Measurements from ENCODE around the gene KLF5.

Gene KLF5

GRCh38 chr13:73110814-73111213, 52.0 kb downstream of the KLF5 start:
- H3K27ac ChIP-seq (ENCODE audit: low read length) = no peak overlapping the region
- no peaks in the 10 kb centered on the region for H3K36me3 ChIP-seq (replicated peaks; ENCODE audit: insufficient read depth, low read length)
- H3K4me1 ChIP-seq (ENCODE audit: low read length) = no peaks in the 10 kb centered on the region
- no peak overlapping the region for H3K9ac ChIP-seq (ENCODE audit: low read length)
- no peaks in the 10 kb centered on the region for H3K9me3 ChIP-seq (replicated peaks; ENCODE audit: insufficient read depth, low read length)
- no peaks in the 10 kb centered on the region for H3K27me3 ChIP-seq (replicated peaks; ENCODE audit: insufficient read depth, low read length)
- no peaks in the 10 kb centered on the region for H3K79me2 ChIP-seq (ENCODE audit: low read length)
- H4K20me1 ChIP-seq (ENCODE audit: insufficient read depth, low read length) = no peaks in the 10 kb centered on the region
- no peak overlapping the region for H2AFZ ChIP-seq (ENCODE audit: low read length)
- TF ChIP-seq EZH2phosphoT487 (IDR thresholded peaks at IDR 0.05; ENCODE audit: low read length) (no peak), EZH2 (optimal IDR thresholded peaks at IDR 0.05; ENCODE audit: low read depth, low read length) (no peak)
- TF ChIP-seq, protein P1, sequence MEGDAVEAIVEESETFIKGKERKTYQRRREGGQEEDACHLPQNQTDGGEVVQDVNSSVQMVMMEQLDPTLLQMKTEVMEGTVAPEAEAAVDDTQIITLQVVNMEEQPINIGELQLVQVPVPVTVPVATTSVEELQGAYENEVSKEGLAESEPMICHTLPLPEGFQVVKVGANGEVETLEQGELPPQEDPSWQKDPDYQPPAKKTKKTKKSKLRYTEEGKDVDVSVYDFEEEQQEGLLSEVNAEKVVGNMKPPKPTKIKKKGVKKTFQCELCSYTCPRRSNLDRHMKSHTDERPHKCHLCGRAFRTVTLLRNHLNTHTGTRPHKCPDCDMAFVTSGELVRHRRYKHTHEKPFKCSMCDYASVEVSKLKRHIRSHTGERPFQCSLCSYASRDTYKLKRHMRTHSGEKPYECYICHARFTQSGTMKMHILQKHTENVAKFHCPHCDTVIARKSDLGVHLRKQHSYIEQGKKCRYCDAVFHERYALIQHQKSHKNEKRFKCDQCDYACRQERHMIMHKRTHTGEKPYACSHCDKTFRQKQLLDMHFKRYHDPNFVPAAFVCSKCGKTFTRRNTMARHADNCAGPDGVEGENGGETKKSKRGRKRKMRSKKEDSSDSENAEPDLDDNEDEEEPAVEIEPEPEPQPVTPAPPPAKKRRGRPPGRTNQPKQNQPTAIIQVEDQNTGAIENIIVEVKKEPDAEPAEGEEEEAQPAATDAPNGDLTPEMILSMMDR (IDR thresholded peaks at IDR 0.05; ENCODE audit: low read length) = no peak
- H3K4me2 ChIP-seq (ENCODE audit: low read depth, low read length) = no peak overlapping the region
- DNase-seq = no peak
- H3K9me2 ChIP-seq (replicated peaks; ENCODE audit: insufficient read depth, low read length) = no peaks in the 10 kb centered on the region
- H3K4me3 ChIP-seq (ENCODE audit: low read length) = no peak overlapping the region
- no peaks in the 10 kb centered on the region for H3F3A ChIP-seq (ENCODE audit: insufficient read depth, low read length)

- no peak overlapping the region for H2AFZ ChIP-seq (ENCODE audit: low read length)
- no peak overlapping the region for H3K9ac ChIP-seq (ENCODE audit: low read length)
- no peak overlapping the region for H3K27ac ChIP-seq (ENCODE audit: low read length)
- no peaks in the 10 kb centered on the region for H3K36me3 ChIP-seq (replicated peaks; ENCODE audit: insufficient read depth, low read length)
- H3K4me3 ChIP-seq (ENCODE audit: low read length) = no peak overlapping the region
- H3K4me2 ChIP-seq (ENCODE audit: low read depth, low read length) = no peak overlapping the region
- no peaks in the 10 kb centered on the region for H3K9me3 ChIP-seq (replicated peaks; ENCODE audit: insufficient read depth, low read length)
- DNase-seq = no peak
- no peaks in the 10 kb centered on the region for H4K20me1 ChIP-seq (ENCODE audit: insufficient read depth, low read length)
- no peaks in the 10 kb centered on the region for H3F3A ChIP-seq (ENCODE audit: insufficient read depth, low read length)
- H3K79me2 ChIP-seq (ENCODE audit: low read length) = no peaks in the 10 kb centered on the region
- TF ChIP-seq, protein P1 (IDR thresholded peaks at IDR 0.05; ENCODE audit: low read length) = no peak
- no peak for TF ChIP-seq EZH2phosphoT487 (IDR thresholded peaks at IDR 0.05; ENCODE audit: low read length)
- no peak for TF ChIP-seq EZH2 (optimal IDR thresholded peaks at IDR 0.05; ENCODE audit: low read depth, low read length)
- no peaks in the 10 kb centered on the region for H3K4me1 ChIP-seq (ENCODE audit: low read length)
- H3K27me3 ChIP-seq (replicated peaks; ENCODE audit: insufficient read depth, low read length) = no peaks in the 10 kb centered on the region
- no peaks in the 10 kb centered on the region for H3K9me2 ChIP-seq (replicated peaks; ENCODE audit: insufficient read depth, low read length)
Observed at GRCh38 chr13:73111331-73111730, 52.5 kb downstream of the KLF5 start.

GRCh38 chr13:73119612-73120011, 60.8 kb downstream of the KLF5 start:
- no peak for DNase-seq
- Histone ChIP-seq H3K4me1 (ENCODE audit: low read length) (no peaks in the 10 kb centered on the region), H2AFZ (ENCODE audit: low read length) (no peak overlapping the region), H3K9ac (ENCODE audit: low read length) (no peak overlapping the region), H3K4me3 (ENCODE audit: low read length) (no peak overlapping the region), H3K27me3 (replicated peaks; ENCODE audit: insufficient read depth, low read length) (no peaks in the 10 kb centered on the region), H3K27ac (ENCODE audit: low read length) (no peak overlapping the region), H3K79me2 (ENCODE audit: low read length) (no peaks in the 10 kb centered on the region), H3K9me3 (replicated peaks; ENCODE audit: insufficient read depth, low read length) (no peaks in the 10 kb centered on the region), H3K36me3 (replicated peaks; ENCODE audit: insufficient read depth, low read length) (no peaks in the 10 kb centered on the region), H3F3A (ENCODE audit: insufficient read depth, low read length) (no peaks in the 10 kb centered on the region), H3K9me2 (replicated peaks; ENCODE audit: insufficient read depth, low read length) (no peaks in the 10 kb centered on the region), H4K20me1 (ENCODE audit: insufficient read depth, low read length) (no peaks in the 10 kb centered on the region), H3K4me2 (ENCODE audit: low read depth, low read length) (no peak overlapping the region)
- TF ChIP-seq, protein P1 (IDR thresholded peaks at IDR 0.05; ENCODE audit: low read length) = no peak
- TF ChIP-seq EZH2phosphoT487 (IDR thresholded peaks at IDR 0.05; ENCODE audit: low read length) (no peak), EZH2 (optimal IDR thresholded peaks at IDR 0.05; ENCODE audit: low read depth, low read length) (no peak)

All from MM.1S (cell line).